ENCODE results near the gene KIAA1671. TPM values are rescaled to one million over a fixed set of nuclear protein-coding genes. Genes with fewer than 3 reads are reported as not detected.
A peak's percentile ranks its signal among the peaks of the same experiment; 100 is the strongest.

The KIAA1671 gene
- total RNA-seq, 4 donors from 2014 or later: 7.5 to 26.5 (median 9.1) TPM

DNA sequence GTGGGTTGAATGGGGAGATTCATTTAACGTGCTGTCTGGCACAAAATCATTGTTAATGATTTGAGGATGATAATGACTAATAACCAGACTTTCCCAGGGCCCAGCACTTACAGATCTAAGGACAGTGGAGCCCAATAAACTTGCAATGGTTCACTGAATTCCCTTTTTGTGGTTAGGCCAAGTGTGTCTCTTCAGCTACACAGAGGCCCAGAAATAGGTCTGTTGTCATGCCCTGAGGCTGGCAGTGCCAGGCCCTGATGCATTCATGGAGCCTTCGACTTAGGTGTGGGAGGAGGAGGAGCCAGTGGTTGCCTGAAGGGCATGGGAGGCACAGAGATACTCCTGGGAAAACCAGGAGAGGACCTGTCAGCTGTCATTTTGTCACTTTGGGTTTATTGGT is 56.1 kb downstream of the KIAA1671 start:
- DNase-seq (ENCODE audit: low spot score) (no peak), ATAC-seq (ENCODE audit: low FRiP score) (no peak)
- TF ChIP-seq, protein P1, sequence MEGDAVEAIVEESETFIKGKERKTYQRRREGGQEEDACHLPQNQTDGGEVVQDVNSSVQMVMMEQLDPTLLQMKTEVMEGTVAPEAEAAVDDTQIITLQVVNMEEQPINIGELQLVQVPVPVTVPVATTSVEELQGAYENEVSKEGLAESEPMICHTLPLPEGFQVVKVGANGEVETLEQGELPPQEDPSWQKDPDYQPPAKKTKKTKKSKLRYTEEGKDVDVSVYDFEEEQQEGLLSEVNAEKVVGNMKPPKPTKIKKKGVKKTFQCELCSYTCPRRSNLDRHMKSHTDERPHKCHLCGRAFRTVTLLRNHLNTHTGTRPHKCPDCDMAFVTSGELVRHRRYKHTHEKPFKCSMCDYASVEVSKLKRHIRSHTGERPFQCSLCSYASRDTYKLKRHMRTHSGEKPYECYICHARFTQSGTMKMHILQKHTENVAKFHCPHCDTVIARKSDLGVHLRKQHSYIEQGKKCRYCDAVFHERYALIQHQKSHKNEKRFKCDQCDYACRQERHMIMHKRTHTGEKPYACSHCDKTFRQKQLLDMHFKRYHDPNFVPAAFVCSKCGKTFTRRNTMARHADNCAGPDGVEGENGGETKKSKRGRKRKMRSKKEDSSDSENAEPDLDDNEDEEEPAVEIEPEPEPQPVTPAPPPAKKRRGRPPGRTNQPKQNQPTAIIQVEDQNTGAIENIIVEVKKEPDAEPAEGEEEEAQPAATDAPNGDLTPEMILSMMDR (IDR thresholded peaks at IDR 0.05): no peak

DNA sequence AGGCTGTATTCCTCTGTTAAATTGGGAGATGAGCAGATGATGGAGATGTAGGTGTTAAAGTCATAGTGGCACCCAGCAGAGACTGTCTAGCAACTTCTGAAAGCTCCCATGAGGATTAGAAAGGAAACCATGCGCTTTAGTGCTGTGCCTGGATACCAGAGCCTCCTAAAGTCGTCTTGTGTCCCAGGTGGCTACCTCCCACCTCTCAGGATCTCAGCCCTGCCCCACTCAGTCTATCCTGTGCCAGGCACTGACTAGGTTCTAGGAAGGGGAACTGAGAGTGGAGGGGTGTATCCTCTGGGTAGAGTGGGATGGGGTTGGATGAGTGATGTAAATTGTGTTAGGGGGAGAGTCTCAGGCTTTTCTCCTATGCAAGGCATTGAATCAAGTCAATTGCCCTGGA is 60.2 kb downstream of the KIAA1671 start:
- ATAC-seq (ENCODE audit: low FRiP score) (no peak), DNase-seq (ENCODE audit: low spot score) (no peak)
- TF ChIP-seq, protein P1 (IDR thresholded peaks at IDR 0.05): no peak

DNA sequence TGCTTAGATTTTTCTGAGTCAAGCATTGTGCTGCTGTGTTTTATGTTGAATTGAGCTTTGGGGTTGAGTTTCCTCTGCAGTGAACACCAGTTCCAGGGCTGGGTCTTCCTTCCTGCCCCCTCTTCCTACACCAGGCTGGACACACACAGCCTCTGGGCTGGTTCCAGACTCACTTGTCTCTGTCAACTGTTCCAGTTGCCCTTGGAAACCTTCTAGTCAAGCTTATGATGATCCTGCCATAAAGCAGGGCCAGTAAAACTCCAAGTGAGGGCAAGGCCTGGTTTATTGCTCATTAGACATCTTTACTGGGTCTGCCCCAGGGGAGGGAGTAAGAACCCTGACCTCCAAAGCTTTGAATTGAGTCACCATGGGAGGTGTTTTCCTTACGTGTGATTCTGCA is 61.1 kb downstream of the KIAA1671 start:
- ATAC-seq (ENCODE audit: low FRiP score) (peak; percentile 68), DNase-seq (ENCODE audit: low spot score) (no peak)
- TF ChIP-seq, protein P1 (IDR thresholded peaks at IDR 0.05): no peak

DNA sequence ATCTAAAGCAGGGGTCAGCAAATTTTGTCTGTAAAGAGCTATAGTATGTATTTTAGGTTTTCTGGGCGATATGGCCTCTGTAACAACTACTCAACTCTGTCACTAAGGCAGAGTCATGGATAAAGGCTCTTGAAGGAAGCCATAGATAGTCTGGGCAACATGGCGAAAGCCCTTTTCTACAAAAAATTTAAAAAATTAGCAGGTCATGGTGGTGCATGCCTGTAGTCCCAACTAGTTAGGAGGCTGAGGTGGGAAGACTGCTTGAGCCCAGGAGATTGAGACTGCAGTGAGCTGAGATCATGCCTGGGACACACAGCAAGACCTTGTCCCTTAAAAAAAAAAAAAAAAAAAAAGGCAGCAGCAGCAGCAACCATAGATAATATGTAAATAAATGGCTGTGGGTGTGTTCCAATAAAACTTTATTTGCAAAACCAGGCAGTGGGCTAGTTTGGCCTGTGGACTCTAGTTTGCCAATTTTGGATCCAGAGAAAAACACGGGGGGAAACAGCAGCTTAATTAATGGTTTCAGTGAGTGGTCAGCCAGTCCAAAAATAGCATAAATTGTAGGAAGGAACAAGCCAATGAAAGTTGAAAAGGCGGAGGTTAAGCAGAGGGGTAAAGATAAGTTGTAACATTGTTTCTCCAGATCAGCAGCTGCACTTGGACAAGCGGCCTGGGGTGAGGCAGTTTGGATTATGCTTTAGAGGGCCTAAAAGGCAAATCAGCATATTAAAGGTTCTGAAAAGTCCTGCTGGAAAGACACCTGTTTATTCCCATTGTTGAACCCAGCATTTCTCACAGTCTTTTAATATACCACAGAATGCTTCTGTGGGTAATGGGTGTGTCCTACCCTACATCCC is 62.6 kb downstream of the KIAA1671 start:
- no peak for ATAC-seq (ENCODE audit: low FRiP score)
- no peak for DNase-seq (ENCODE audit: low spot score)
- TF ChIP-seq, protein P1 (IDR thresholded peaks at IDR 0.05): no peak

DNA sequence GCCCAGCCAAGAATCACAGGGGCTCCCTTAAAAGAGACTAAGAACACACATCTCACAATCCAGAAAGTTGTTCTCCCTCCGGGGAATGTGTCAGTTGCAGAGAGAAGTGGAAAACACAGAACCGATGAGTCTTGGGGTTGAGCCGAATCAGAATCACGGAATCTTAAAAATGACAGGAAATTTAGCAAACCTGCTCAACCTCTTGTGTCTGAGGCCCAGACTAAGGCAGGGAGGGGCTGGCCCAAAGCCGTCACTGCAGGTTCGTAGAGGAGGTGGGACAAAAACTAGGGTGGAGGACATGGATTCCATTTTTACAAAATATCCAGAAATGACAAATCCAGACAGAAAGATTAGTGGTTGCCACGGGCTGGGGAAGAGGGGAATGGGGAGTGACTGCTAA is 63.8 kb downstream of the KIAA1671 start:
- ATAC-seq (ENCODE audit: low FRiP score) (no peak), DNase-seq (ENCODE audit: low spot score) (no peak)
- TF ChIP-seq, protein P1 (IDR thresholded peaks at IDR 0.05): no peak

DNA sequence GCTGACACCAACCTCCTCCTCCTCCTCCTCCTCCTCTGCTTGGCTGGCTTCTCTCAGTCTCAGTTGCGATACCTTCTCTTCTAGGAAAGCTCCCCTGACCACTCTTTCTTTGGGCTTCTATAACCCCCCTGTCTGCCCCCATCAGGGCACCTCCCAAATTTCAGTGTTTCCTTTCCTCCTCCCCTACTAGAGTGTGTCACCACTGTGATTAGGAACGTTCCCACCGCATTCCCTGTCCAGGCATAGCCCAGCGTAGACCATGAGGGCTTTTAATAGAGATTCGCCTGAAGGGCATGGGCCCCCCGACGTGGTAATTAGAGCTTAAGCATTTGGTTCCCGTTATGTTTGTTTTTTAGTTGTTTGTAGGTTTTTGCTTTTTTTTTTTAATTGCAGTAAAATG is 65.5 kb downstream of the KIAA1671 start:
- DNase-seq (ENCODE audit: low spot score) (no peak), ATAC-seq (ENCODE audit: low FRiP score) (no peak)
- TF ChIP-seq, protein P1 (IDR thresholded peaks at IDR 0.05): no peak
